ENCODE data around the gene CKB.

The CKB gene

GRCh38 chr14:103522649-103523574 is at the start of gene CKB:
CKB (minus strand) TSS chr14:103522830; CDS start chr14:103522493, 337 bp downstream.
- no peak for ATAC-seq

GRCh38 chr14:103569408-103569807 is 46.8 kb upstream of the CKB start:
- ATAC-seq (no peak), DNase-seq (no peak)

More at GRCh38 chr14:103522649-103523574, at the start of gene CKB:
- no peak for DNase-seq

DNA sequence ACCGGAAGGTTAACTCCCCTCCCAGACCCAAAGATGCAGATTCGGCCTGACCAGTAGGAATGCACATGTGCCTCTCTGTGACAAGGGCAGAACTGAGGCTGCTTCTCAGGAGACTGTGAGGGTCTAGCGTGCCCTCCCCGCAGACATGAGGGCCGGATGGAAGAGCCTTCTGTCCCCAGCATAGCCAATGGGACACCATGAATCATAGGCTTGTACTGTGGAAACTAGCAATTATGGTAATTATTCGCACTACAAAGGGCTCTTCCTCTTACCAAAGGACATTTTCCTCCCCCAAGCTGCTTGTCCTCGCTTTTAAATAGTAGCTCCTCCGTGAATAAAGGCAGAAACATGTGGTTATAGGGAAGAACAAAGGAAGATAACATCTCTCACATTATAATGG is 46.3 kb upstream of the CKB start:
- no peak for DNase-seq
- ATAC-seq, result no peak

GRCh38 chr14:103563844-103564505 is 41.3 kb upstream of the CKB start:
- DNase-seq, result no peak

GRCh38 chr14:103563226-103563620 is 40.6 kb upstream of the CKB start:
- DNase-seq, result no peak
- no peak for ATAC-seq

More at GRCh38 chr14:103563844-103564505, 41.3 kb upstream of the CKB start:
- no peak for ATAC-seq

- peak; percentile 91 for DNase-seq
- ATAC-seq, result peak; percentile 85
Observed at GRCh38 chr14:103562429-103563225, 40.0 kb upstream of the CKB start, which contains the start of the genes BAG5 and COA8. BAG5 (minus strand) TSS chr14:103562657; CDS start chr14:103561164, 1,493 bp downstream. COA8 (plus strand) TSS chr14:103562960; CDS start chr14:103563002, 42 bp downstream.

- DNase-seq (no peak), ATAC-seq (peak; percentile 67)
Observed at GRCh38 chr14:103562179-103562428, 39.5 kb upstream of the CKB start.

- peak; percentile 41 for ATAC-seq
- DNase-seq, result peak; percentile 55
Observed at GRCh38 chr14:103561381-103562178, 39.0 kb upstream of the CKB start.

DNA sequence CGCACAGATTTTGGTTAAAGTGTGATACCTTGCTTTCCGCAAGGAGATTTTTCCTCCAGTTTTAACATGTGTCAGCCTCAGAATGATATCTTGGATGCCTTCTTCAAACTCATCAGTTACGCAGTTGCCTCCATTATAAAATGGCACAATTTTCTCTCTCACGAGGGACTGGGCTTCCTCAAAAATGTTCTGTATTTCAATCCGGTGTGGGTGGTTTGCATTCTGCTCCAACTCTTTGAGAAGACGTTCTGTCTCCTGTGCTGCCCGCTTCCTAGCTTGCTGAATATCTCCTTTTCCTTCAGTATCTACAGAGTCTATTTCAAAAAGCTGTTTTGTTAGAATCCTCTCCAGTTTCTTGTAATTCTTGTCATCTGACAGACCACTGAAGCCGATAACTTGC is 38.1 kb upstream of the CKB start:
- DNase-seq (no peak), ATAC-seq (no peak)

- DNase-seq (no peak), ATAC-seq (no peak)
Observed at GRCh38 chr14:103559766-103560165, 37.1 kb upstream of the CKB start.

DNA sequence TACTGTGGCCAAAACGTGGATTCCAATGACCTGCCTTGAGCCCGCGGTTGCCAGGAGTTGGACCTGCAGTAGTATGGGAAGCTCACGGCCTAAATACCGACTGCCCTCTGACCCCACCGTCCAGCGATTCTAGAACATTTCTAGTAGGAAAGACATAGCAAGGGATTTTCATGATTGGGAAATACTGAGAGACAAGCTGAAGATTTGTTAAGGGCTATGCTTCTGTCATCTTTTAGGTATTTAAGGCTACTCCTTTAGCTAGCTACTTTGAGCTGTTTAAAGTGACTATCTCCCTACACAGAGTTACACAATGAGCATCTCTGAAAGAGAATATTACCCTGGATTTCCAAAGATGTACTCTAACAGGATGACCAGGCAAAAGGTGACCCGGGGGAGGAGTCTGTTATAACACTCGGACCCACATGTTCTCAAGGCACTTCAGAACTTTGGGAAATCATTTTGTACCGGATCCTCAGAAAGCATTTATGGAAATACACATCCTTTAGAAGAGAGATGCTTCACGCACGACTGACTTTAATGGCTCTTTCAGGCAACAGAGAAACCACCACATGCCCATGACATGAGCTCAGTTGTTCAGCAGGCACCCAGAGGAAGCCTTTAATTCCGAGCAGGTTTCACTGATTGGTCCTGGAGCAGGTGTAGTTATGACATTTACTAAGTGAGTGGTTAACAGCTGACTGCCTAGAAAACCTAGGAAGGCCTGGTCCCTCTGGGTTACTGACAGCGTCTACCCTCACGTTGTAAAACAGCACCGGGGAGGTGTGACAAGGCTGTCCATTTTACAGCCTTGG is 35.6 kb upstream of the CKB start:
- ATAC-seq (no peak), DNase-seq (no peak)

GRCh38 chr14:103556946-103557758 is 34.5 kb upstream of the CKB start:
- DNase-seq (no peak), ATAC-seq (no peak)

- ATAC-seq (no peak), DNase-seq (no peak)
Observed at GRCh38 chr14:103555559-103556337, 33.1 kb upstream of the CKB start.

- no peak for ATAC-seq
- DNase-seq, result no peak
Observed at GRCh38 chr14:103552846-103553210, 30.2 kb upstream of the CKB start.

- ATAC-seq, result no peak
- no peak for DNase-seq
Observed at GRCh38 chr14:103552011-103552845, 29.6 kb upstream of the CKB start.

- ATAC-seq, result no peak
Observed at GRCh38 chr14:103551338-103551762, 28.7 kb upstream of the CKB start.

DNA sequence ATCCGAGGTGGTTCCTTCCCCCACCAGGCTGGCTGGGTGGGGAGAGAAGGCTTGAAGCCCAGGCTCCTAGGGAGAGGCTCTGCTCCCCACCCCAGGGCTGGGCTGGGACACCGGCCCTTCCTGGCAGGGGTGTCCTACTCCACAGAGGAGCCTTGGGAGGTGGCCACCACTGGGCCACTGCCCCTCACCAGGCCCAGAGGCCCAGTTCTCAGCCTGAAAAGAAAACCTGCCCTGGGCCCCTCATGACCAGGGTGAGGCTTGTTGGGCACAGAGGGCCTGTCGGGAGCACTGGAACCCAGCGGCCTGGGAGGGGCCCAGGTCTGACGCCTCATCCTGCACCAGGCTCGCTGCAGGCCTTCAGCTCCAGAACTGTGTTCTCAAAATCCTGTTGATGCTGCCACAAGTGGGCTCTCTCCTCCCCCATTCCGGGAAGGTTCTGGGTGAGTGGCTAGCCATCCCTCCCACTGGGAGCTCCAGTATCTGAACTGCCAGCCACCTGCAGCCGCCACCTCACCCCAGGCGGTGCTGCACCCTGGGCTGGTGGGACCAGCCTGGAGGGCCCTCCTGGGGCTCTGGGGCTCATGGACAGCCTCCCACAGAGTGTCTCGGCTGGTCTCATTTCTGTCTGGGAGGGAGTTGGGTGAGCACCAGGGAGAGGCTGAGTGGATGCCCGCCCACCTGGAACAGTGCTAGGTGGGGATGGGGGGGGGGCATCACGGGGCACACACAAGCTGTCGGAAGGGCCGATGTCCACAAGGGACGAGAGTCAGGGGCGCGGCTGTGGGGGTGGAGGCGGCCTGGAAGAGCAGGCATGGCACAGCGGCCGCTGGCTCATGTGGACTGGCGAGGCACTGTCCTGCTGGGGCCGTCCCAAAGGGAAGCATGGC is 28.1 kb upstream of the CKB start:
- no peak for ATAC-seq

More at GRCh38 chr14:103551338-103551762, 28.7 kb upstream of the CKB start:
- no peak for DNase-seq

More for the DNA sequence above, 28.1 kb upstream of the CKB start:
- no peak for DNase-seq
